H9 (cell line): ENCODE results near the gene GFY. TPM values are rescaled to one million over a fixed set of nuclear protein-coding genes. Genes with fewer than 3 reads are reported as not detected.

ENCODE experiments used
- DNase-seq: peaks from one replicate; pipeline ENCODE4 v3.0.0-alpha.2; 2017
- H2AFZ ChIP-seq: one replicate; pipeline ENCODE4 v1.6.1; 2013; ENCODE audit warnings: mild to moderate bottlenecking, low read length, control low read depth, moderate library complexity
- H2AK5ac ChIP-seq: 2 replicates; pipeline ENCODE4 v1.6.1; 2013; ENCODE audit warnings: low read length, control low read depth, mixed read lengths; ENCODE audit not compliant: insufficient read length
- H2BK120ac ChIP-seq: one replicate; pipeline ENCODE4 v1.6.1; 2013; ENCODE audit warnings: low read depth, mild to moderate bottlenecking, low read length, control low read depth, inconsistent platforms; ENCODE audit not compliant: poor library complexity, severe bottlenecking
- H2BK12ac ChIP-seq: 2 replicates; pipeline ENCODE4 v1.6.1; 2013; ENCODE audit warnings: low read length, control low read depth, mixed read lengths, low read depth; ENCODE audit not compliant: insufficient read length
- H2BK15ac ChIP-seq: 2 replicates; pipeline ENCODE4 v1.6.1; 2013; ENCODE audit warnings: low read depth, low read length, control low read depth
- H2BK20ac ChIP-seq: one replicate; pipeline ENCODE4 v1.6.1; 2013; ENCODE audit warnings: low read depth, mild to moderate bottlenecking, low read length, control low read depth, inconsistent platforms; ENCODE audit not compliant: poor library complexity, severe bottlenecking
- H2BK5ac ChIP-seq: 2 replicates; pipeline ENCODE4 v1.6.1; 2013; ENCODE audit warnings: low read length, control low read depth, mixed read lengths; ENCODE audit not compliant: insufficient read length
- H3K14ac ChIP-seq: 2 replicates; pipeline ENCODE4 v1.6.1; 2013; ENCODE audit warnings: low read length, control low read depth; ENCODE audit not compliant: insufficient read depth
- H3K18ac ChIP-seq: 2 replicates; pipeline ENCODE4 v1.6.1; 2013; ENCODE audit warnings: low read depth, mild to moderate bottlenecking, mixed read lengths, low read length, control low read depth; ENCODE audit not compliant: insufficient read length
- H3K23ac ChIP-seq: 2 replicates; pipeline ENCODE4 v1.6.1; 2013; ENCODE audit warnings: low read length, control low read depth, mixed read lengths, low read depth; ENCODE audit not compliant: insufficient read length
- H3K23me2 ChIP-seq: 2 replicates; pipeline ENCODE4 v1.6.1; 2013; ENCODE audit warnings: low read depth, mild to moderate bottlenecking, mixed read lengths, low read length, control low read depth; ENCODE audit not compliant: insufficient read length, poor library complexity, severe bottlenecking
- H3K27ac ChIP-seq: 2 replicates; pipeline ENCODE4 v1.5.1; 2013; ENCODE audit warnings: low read length, control low read depth, mixed read lengths, low read depth; ENCODE audit not compliant: insufficient read length
- H3K27me3 ChIP-seq: 2 replicates; pipeline ENCODE4 v1.6.1; 2013; ENCODE audit warnings: low read length, control low read depth, inconsistent platforms; ENCODE audit not compliant: insufficient read depth
- H3K4ac ChIP-seq: 2 replicates; pipeline ENCODE4 v1.6.1; 2013; ENCODE audit warnings: low read depth, mild to moderate bottlenecking, control low read depth, inconsistent platforms, low read length, moderate library complexity
- H3K4me1 ChIP-seq: 2 replicates; pipeline ENCODE4 v1.6.1; 2013; ENCODE audit warnings: low read length, control low read depth, inconsistent platforms; ENCODE audit not compliant: insufficient read depth
- H3K4me2 ChIP-seq: 2 replicates; pipeline ENCODE4 v1.6.1; 2013; ENCODE audit warnings: low read length, control low read depth, mixed read lengths; ENCODE audit not compliant: insufficient read length, insufficient read depth
- H3K56ac ChIP-seq: 2 replicates; pipeline ENCODE4 v1.6.1; 2013; ENCODE audit warnings: low read depth, mild to moderate bottlenecking, mixed read lengths, low read length, control low read depth; ENCODE audit not compliant: insufficient read length
- H3K79me1 ChIP-seq: 2 replicates; pipeline ENCODE4 v1.6.1; 2013; ENCODE audit warnings: low read depth, mild to moderate bottlenecking, moderate library complexity, low read length, control low read depth, inconsistent platforms; ENCODE audit not compliant: insufficient read depth, poor library complexity, severe bottlenecking
- H3K79me2 ChIP-seq: 2 replicates; pipeline ENCODE4 v1.6.1; 2013; ENCODE audit warnings: low read length, control low read depth, inconsistent platforms; ENCODE audit not compliant: insufficient read depth
- H3K9ac ChIP-seq: 2 replicates; pipeline ENCODE4 v1.6.1; 2013; ENCODE audit warnings: low read length, control low read depth, mixed read lengths; ENCODE audit not compliant: insufficient read length; ENCODE audit errors: extremely low read depth
- H3K9me3 ChIP-seq: one replicate; pipeline ENCODE4 v1.6.1; 2013; ENCODE audit warnings: low read depth, low read length, inconsistent platforms; ENCODE audit not compliant: control insufficient read depth
- H3T11ph ChIP-seq: one replicate; pipeline ENCODE4 v1.6.1; 2013; ENCODE audit warnings: mild to moderate bottlenecking, low read length, control low read depth, inconsistent platforms
- H4K20me1 ChIP-seq: one replicate; pipeline ENCODE4 v1.6.1; 2013; ENCODE audit not compliant: control insufficient read depth, insufficient read length, insufficient read depth
- H4K5ac ChIP-seq: 2 replicates; pipeline ENCODE4 v1.6.1; 2013; ENCODE audit warnings: low read depth, mild to moderate bottlenecking, mixed read lengths, low read length, control low read depth; ENCODE audit not compliant: insufficient read length
- H4K8ac ChIP-seq: replicated peaks from 2 replicates; pipeline ENCODE4 v1.6.1; 2013; ENCODE audit warnings: low read length, control low read depth, mixed read lengths, low read depth; ENCODE audit not compliant: insufficient read length
- H4K91ac ChIP-seq: 2 replicates; pipeline ENCODE4 v1.6.1; 2013; ENCODE audit warnings: low read depth, mild to moderate bottlenecking, moderate library complexity, mixed read lengths, low read length, control low read depth; ENCODE audit not compliant: insufficient read length
- H3K27ac Mint-ChIP-seq, 3 experiments: 2 replicates in 2 of 3; 3 replicates in 1 of 3; pipeline ENCODE4 v1.8.0; 2020 to 2021; ENCODE audit warnings: mixed read lengths in 3 of 3, mild to moderate bottlenecking in 1 of 3, moderate library complexity in 1 of 3
- H3K27me3 Mint-ChIP-seq: 2 replicates; pipeline ENCODE4 v1.8.0; 2021; ENCODE audit warnings: low read depth, mild to moderate bottlenecking, moderate library complexity, mixed read lengths
- H3K36me3 Mint-ChIP-seq, 3 experiments: 2 replicates in 2 of 3; 3 replicates in 1 of 3; pipeline ENCODE4 v1.8.0; 2020 to 2021; ENCODE audit warnings: low read depth in 3 of 3, mixed read lengths in 3 of 3; ENCODE audit not compliant: insufficient read depth in 1 of 3
- H3K4me1 Mint-ChIP-seq, 2 experiments: 2 replicates each; pipeline ENCODE4 v1.8.0; 2020; ENCODE audit warnings: mixed read lengths in 2 of 2
- H3K4me3 Mint-ChIP-seq, 2 experiments: 2 replicates in 1 of 2; 3 replicates in 1 of 2; pipeline ENCODE4 v1.8.0; 2020 to 2021; ENCODE audit warnings: mild to moderate bottlenecking in 2 of 2, mixed read lengths in 2 of 2, moderate library complexity in 1 of 2
- H3K9me3 Mint-ChIP-seq, 2 experiments: 2 replicates in 1 of 2; 3 replicates in 1 of 2; pipeline ENCODE4 v1.8.0; 2020; ENCODE audit warnings: mild to moderate bottlenecking in 2 of 2, mixed read lengths in 2 of 2, moderate library complexity in 1 of 2
- CTCF ChIP-seq: fragments of 200-600 bp; sonication (generic); conservative IDR thresholded peaks from 3 replicates; pipeline ENCODE4 v1.8.0; 2021; ENCODE audit warnings: antibody characterized with exemption, mild to moderate bottlenecking
- WGBS: extraction: QIAGEN DNeasy Blood & Tissue Kit; methylation state at CpG from one replicate; pipeline ENCODE4 v1.1.7; 2013; ENCODE audit warnings: missing lambda C conversion rate, low lambda C conversion rate, mixed read lengths; ENCODE audit not compliant: insufficient read length; ENCODE audit errors: extremely low coverage; 5-methylcytosine and 5-hydroxymethylcytosine counted together
- total RNA-seq: library from RNA; stranded (reverse); gene quantifications from 2 replicates; pipeline ENCODE4 v1.2.1, GENCODE V29; 2021

GFY gene
- total RNA-seq, 1 experiment from 2014 or later, result 1.3 TPM

DNA sequence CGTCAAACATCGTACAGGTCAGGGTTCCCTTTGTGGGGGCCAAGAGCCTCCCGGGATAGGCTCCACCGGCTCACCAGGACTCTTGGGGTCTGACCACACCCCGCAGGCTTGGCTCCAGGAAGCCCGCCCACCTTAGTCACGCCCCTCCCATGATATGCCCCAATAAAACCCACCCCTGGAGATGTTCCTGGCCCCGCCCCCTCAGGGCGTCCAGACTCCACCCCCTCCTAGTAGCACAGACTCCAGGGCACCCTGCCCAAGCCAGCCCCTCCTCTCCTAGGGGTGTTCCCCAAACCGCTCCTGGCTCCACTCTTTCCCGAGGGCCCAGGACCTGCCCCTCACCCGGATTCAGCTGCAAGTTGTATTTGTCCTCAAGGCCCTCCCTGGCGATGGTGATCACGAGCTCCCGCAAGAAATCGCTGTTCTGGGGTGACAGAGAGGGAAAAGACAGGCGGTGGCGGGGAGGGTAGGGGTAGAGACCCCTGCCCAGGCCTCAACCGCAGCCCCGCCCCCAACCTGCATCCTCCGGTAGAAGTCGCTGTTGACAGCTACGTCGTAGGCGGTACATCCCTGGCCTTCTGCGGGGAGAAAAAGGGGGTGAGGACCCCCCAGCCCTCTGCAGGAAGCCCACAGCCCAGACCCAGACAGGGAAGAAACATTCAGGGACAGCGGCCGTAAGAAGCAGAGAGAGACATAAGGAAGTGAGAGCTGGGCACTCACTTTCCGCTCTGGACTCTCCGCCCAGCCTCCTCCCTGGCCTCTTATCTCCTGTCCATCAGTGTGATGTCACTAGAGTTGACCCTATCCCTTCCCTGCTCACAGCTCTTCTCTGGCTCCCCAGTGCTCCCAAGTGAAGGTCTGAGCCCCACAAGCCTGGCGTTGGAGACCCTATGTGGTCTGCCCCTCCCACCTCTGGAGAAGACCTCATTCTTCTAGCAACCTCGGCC, 22.6 kb downstream of the GFY start:
- Histone ChIP-seq H3K4ac (no peak overlapping the region), H3K14ac (no peak overlapping the region; the same call in 1 of the 2 replicates), H3K9ac (no peak overlapping the region), H3T11ph (no peak overlapping the region), H4K91ac (no peak overlapping the region), H3K23me2 (peaks cover 6% of the 10 kb centered on the region), H2BK120ac (no peak overlapping the region), H3K56ac (no peak overlapping the region), H3K4me1 (no peaks in the 10 kb centered on the region), H3K79me2 (no peaks in the 10 kb centered on the region; the same call in 1 of the 2 replicates), H2AFZ (no peak overlapping the region), H2BK12ac (no peak overlapping the region), H3K9me3 (no peaks in the 10 kb centered on the region), H2AK5ac (no peak overlapping the region), H3K4me2 (no peak overlapping the region), H4K20me1 (no peaks in the 10 kb centered on the region), H2BK20ac (no peak overlapping the region), H3K27me3 (no peaks in the 10 kb centered on the region), H3K79me1 (peaks cover 4% of the 10 kb centered on the region), H4K5ac (no peak overlapping the region), H3K27ac (no peak overlapping the region), H2BK15ac (no peak overlapping the region), H2BK5ac (no peak overlapping the region), H3K23ac (no peak overlapping the region), H3K18ac (no peak overlapping the region), H4K8ac (no peak overlapping the region)
- Mint-ChIP-seq H3K9me3 (no peaks in the 10 kb centered on the region), H3K4me3 (peak overlapping the region; percentile 25 to 50; a peak in 3 of 5 replicates), H3K36me3 (peaks cover 39 to 53% (median 50%) of the 10 kb centered on the region in 3 experiments), H3K27me3 (peaks cover 2% of the 10 kb centered on the region; the same call in 1 of the 2 replicates), H3K27ac (peak overlapping the region in 2 of 3 experiments; percentile 66 to 86; a peak in 6 of 7 replicates), H3K4me1 (peaks cover 17 to 38% of the 10 kb centered on the region in 2 experiments)
- TF ChIP-seq CTCF, result no peak
- peak; percentile 94 for DNase-seq
- WGBS, result no CpG with 5 or more reads among the region's 32 CpGs
